H1 (cell line): ENCODE measurements around the gene PREX1. TPM values are rescaled to one million over a fixed set of nuclear protein-coding genes. Genes with fewer than 3 reads are reported as not detected.

Source experiments
- CTCF ChIA-PET: fragments of 300-600 bp; sonication (Branson Sonifier 250); formaldehyde crosslinking; loops from one replicate; lab custom pipeline; 2021; ENCODE audit not compliant: partially characterized antibody; lab: Charles Lee
- POLR2A ChIA-PET: fragments of 300-600 bp; sonication (Branson Sonifier 250); formaldehyde crosslinking; loops from one replicate; lab custom pipeline; 2021; ENCODE audit warnings: inconsistent platforms; ENCODE audit not compliant: partially characterized antibody; lab: Charles Lee
- DNase-seq, 2 experiments: peaks; one replicate each; pipeline versions ENCODE4 v3.0.0 to v3.0.0-alpha.2; 2010 to 2022; ENCODE audit warnings: low spot score in 2 of 2, low read depth in 1 of 2, mixed read lengths in 1 of 2
- FAIRE-seq: peaks from 2 replicates; lab custom pipeline; 2011; peaks lifted over from hg19 to GRCh38; lab: Jason Lieb, UNC
- H2AFZ ChIP-seq: 2 replicates; pipeline ENCODE4 v1.8.1; 2012; ENCODE audit warnings: low read length, inconsistent platforms
- H2AK5ac ChIP-seq: 2 replicates; pipeline ENCODE4 v1.6.1; 2013; ENCODE audit warnings: low read depth, low read length
- H2BK120ac ChIP-seq: replicated peaks from 2 replicates; pipeline ENCODE3; 2013; ENCODE audit warnings: low read depth, low read length, inconsistent platforms
- H2BK12ac ChIP-seq: 2 replicates; pipeline ENCODE4 v1.6.1; 2013; ENCODE audit warnings: low read depth, low read length
- H2BK15ac ChIP-seq: 2 replicates; pipeline ENCODE4 v1.6.1; 2013; ENCODE audit warnings: low read length
- H2BK20ac ChIP-seq: 2 replicates; pipeline ENCODE4 v1.6.1; 2013; ENCODE audit warnings: low read length
- H2BK5ac ChIP-seq: 2 replicates; pipeline ENCODE4 v1.6.1; 2013; ENCODE audit warnings: low read depth, low read length
- H3K14ac ChIP-seq: 2 replicates; pipeline ENCODE4 v1.6.1; 2013; ENCODE audit warnings: inconsistent platforms; ENCODE audit not compliant: insufficient read length
- H3K18ac ChIP-seq: 2 replicates; pipeline ENCODE4 v1.6.1; 2013; ENCODE audit warnings: low read length; ENCODE audit errors: extremely low read depth
- H3K23ac ChIP-seq: 2 replicates; pipeline ENCODE4 v1.6.1; 2013; ENCODE audit warnings: inconsistent platforms; ENCODE audit not compliant: insufficient read length
- H3K23me2 ChIP-seq: 2 replicates; pipeline ENCODE4 v1.6.1; 2013; ENCODE audit warnings: low read depth, low read length
- H3K27ac ChIP-seq: 2 replicates; pipeline ENCODE4 v1.6.1; 2011; ENCODE audit warnings: low read depth, low read length, inconsistent platforms
- H3K27me3 ChIP-seq, 4 experiments: replicated peaks in 1 of 4; 1 replicate in 1 of 4; 2 replicates in 3 of 4; pipeline versions ENCODE4 v1.6.1 to v1.8.1; 2011 to 2013; ENCODE audit warnings: low read length in 3 of 4, mild to moderate bottlenecking in 3 of 4, inconsistent platforms in 2 of 4, mixed read lengths in 2 of 4, moderate library complexity in 1 of 4; ENCODE audit not compliant: control insufficient read depth in 3 of 4, insufficient read depth in 3 of 4; ENCODE audit errors: extremely low read depth in 1 of 4
- H3K36me3 ChIP-seq, 4 experiments: 2 replicates each; pipeline versions ENCODE4 v1.6.1 to v1.8.1; 2011 to 2013; ENCODE audit warnings: mild to moderate bottlenecking in 4 of 4, low read length in 3 of 4, moderate library complexity in 2 of 4, control low read depth in 1 of 4, inconsistent platforms in 1 of 4; ENCODE audit not compliant: insufficient read depth in 4 of 4, control insufficient read depth in 2 of 4
- H3K4ac ChIP-seq: replicated peaks from 2 replicates; pipeline ENCODE3; 2013; ENCODE audit warnings: low read length, low read depth, mixed read lengths, inconsistent platforms; ENCODE audit not compliant: insufficient read length
- H3K4me1 ChIP-seq, 4 experiments: replicated peaks in 1 of 4; 1 replicate in 1 of 4; 2 replicates in 3 of 4; pipeline versions ENCODE4 v1.6.1 to v1.8.1; 2011 to 2013; ENCODE audit warnings: low read length in 3 of 4, inconsistent platforms in 2 of 4, mixed read lengths in 1 of 4; ENCODE audit not compliant: insufficient read depth in 4 of 4, control insufficient read depth in 3 of 4
- H3K4me2 ChIP-seq, 2 experiments: 2 replicates each; pipeline versions ENCODE4 v1.6.1 to v1.8.1; 2011 to 2013; ENCODE audit warnings: low read depth in 2 of 2, low read length in 2 of 2, control low read depth in 1 of 2, inconsistent platforms in 1 of 2, mild to moderate bottlenecking in 1 of 2; ENCODE audit not compliant: insufficient read depth in 1 of 2
- H3K4me3 ChIP-seq, 4 experiments: fragments of 200-600, 300-600 bp in 1 of 4; sonication (generic), shearing (Covaris generic), sonication (Bioruptor Twin) in 1 of 4; 2 replicates each; pipeline versions ENCODE4 v1.5.1 to v1.8.1; 2011 to 2016; ENCODE audit warnings: low read length in 4 of 4, low read depth in 3 of 4, control low read depth in 2 of 4, inconsistent platforms in 2 of 4, mild to moderate bottlenecking in 2 of 4, mixed read lengths in 1 of 4, moderate library complexity in 1 of 4; ENCODE audit not compliant: insufficient read depth in 2 of 4; ENCODE audit errors: extremely low read depth in 1 of 4
- H3K56ac ChIP-seq: replicated peaks from 2 replicates; pipeline ENCODE3; 2013; ENCODE audit warnings: low read depth, mild to moderate bottlenecking, mixed read lengths, low read length, inconsistent platforms; ENCODE audit not compliant: insufficient read length
- H3K79me1 ChIP-seq: 2 replicates; pipeline ENCODE4 v1.6.1; 2013; ENCODE audit warnings: low read depth, low read length, control low read depth
- H3K79me2 ChIP-seq, 2 experiments: 2 replicates each; pipeline versions ENCODE4 v1.6.1 to v1.8.1; 2012 to 2013; ENCODE audit warnings: low read length in 2 of 2, mild to moderate bottlenecking in 2 of 2, inconsistent platforms in 1 of 2; ENCODE audit not compliant: insufficient read depth in 2 of 2, control insufficient read depth in 1 of 2
- H3K9ac ChIP-seq, 4 experiments: replicated peaks in 1 of 4; 1 replicate in 1 of 4; 2 replicates in 3 of 4; pipeline versions ENCODE4 v1.6.1 to v1.8.1; 2011 to 2013; ENCODE audit warnings: low read depth in 3 of 4, low read length in 3 of 4, control low read depth in 2 of 4, mild to moderate bottlenecking in 2 of 4, moderate library complexity in 2 of 4, inconsistent platforms in 1 of 4; ENCODE audit errors: extremely low read depth in 1 of 4
- H3K9me3 ChIP-seq, 2 experiments: 2 replicates each; pipeline versions ENCODE4 v1.6.1 to v1.8.1; 2012 to 2013; ENCODE audit warnings: mild to moderate bottlenecking in 2 of 2, moderate library complexity in 2 of 2, control low read depth in 1 of 2, inconsistent platforms in 1 of 2, low read depth in 1 of 2, low read length in 1 of 2, mixed read lengths in 1 of 2; ENCODE audit not compliant: insufficient read depth in 2 of 2
- H4K20me1 ChIP-seq, 2 experiments: replicated peaks in 1 of 2; 2 replicates each; pipeline versions ENCODE3 to v1.8.1; 2011 to 2013; ENCODE audit warnings: inconsistent platforms in 2 of 2, low read length in 2 of 2, mild to moderate bottlenecking in 1 of 2; ENCODE audit not compliant: insufficient read depth in 2 of 2, control insufficient read depth in 1 of 2
- H4K5ac ChIP-seq: 2 replicates; pipeline ENCODE4 v1.6.1; 2013; ENCODE audit warnings: low read length, low read depth, mixed read lengths, inconsistent platforms; ENCODE audit not compliant: insufficient read length
- H4K8ac ChIP-seq: 2 replicates; pipeline ENCODE4 v1.8.0; 2013; ENCODE audit warnings: mild to moderate bottlenecking, moderate library complexity, low read length, inconsistent platforms; ENCODE audit not compliant: insufficient read depth; ENCODE audit errors: extremely low read depth
- H4K91ac ChIP-seq: replicated peaks from 2 replicates; pipeline ENCODE3; 2013; ENCODE audit warnings: low read length, mixed read lengths, inconsistent platforms; ENCODE audit not compliant: insufficient read length
- ASH2L ChIP-seq: fragments of 200-600, 300-600 bp; sonication (generic); IDR thresholded peaks from one replicate; pipeline ENCODE4 v1.7.1; 2017; ENCODE audit warnings: low read length
- ATF3 ChIP-seq: IDR thresholded peaks from 2 replicates; pipeline ENCODE4 v1.6.1; 2011; ENCODE audit warnings: low read depth, mild to moderate bottlenecking, low read length; ENCODE audit not compliant: insufficient read depth
- BCL11A ChIP-seq, 2 experiments: IDR thresholded peaks; one replicate each; pipeline ENCODE4 v1.6.1; 2011; ENCODE audit warnings: low read depth in 2 of 2, low read length in 2 of 2, mild to moderate bottlenecking in 2 of 2
- CBX8 ChIP-seq: fragments of 300-800, 300-1000 bp; sonication (generic); IDR thresholded peaks from 2 replicates; pipeline ENCODE4 v1.7.1; 2016; ENCODE audit warnings: low read depth, low read length, borderline replicate concordance
- CEBPB ChIP-seq: IDR thresholded peaks from 2 replicates; pipeline ENCODE4 v1.6.1; 2012; ENCODE audit warnings: low read depth, low read length
- CTCF ChIP-seq, 3 experiments: IDR thresholded peaks; 1 replicate in 2 of 3; 2 replicates in 1 of 3; pipeline versions ENCODE4 v1.5.1 to v1.6.1; 2011; ENCODE audit warnings: low read length in 3 of 3, mild to moderate bottlenecking in 3 of 3, inconsistent platforms in 2 of 3, low read depth in 1 of 3, moderate library complexity in 1 of 3; ENCODE audit not compliant: insufficient read depth in 1 of 3; ENCODE audit errors: control extremely low read depth in 1 of 3
- POU5F1 ChIP-seq: IDR thresholded peaks from 2 replicates; pipeline ENCODE4 v1.6.1; 2011; ENCODE audit warnings: low read depth, mild to moderate bottlenecking, low read length, moderate library complexity
- RXRA ChIP-seq: IDR thresholded peaks from 2 replicates; pipeline ENCODE4 v1.6.1; 2011; ENCODE audit warnings: low read depth, mild to moderate bottlenecking, low read length, moderate library complexity; ENCODE audit not compliant: insufficient read depth
- SIN3A ChIP-seq, 2 experiments: IDR thresholded peaks in 1 of 2; conservative IDR thresholded peaks in 1 of 2; 2 replicates each; pipeline ENCODE4 v1.6.1; 2011 to 2012; ENCODE audit warnings: low read length in 2 of 2, improper control_type of control experiment in 1 of 2, low read depth in 1 of 2, mild to moderate bottlenecking in 1 of 2
- SP2 ChIP-seq: IDR thresholded peaks from 2 replicates; pipeline ENCODE4 v1.6.1; 2012; ENCODE audit warnings: mild to moderate bottlenecking, low read length, inconsistent platforms
- TAF1 ChIP-seq: IDR thresholded peaks from 2 replicates; pipeline ENCODE4 v1.6.1; 2011; ENCODE audit warnings: mild to moderate bottlenecking, low read depth, low read length
- WGBS, 2 experiments: shearing (Covaris generic) in 1 of 2; methylation state at CpG; one replicate each; pipeline versions ENCODE4 v1.1.6 to v1.1.7; 2013 to 2015; ENCODE audit warnings: low lambda C conversion rate in 2 of 2, mixed read lengths in 2 of 2, inconsistent platforms in 1 of 2, low coverage in 1 of 2, missing lambda C conversion rate in 1 of 2; ENCODE audit not compliant: insufficient replicate concordance in 2 of 2, insufficient coverage in 1 of 2, insufficient read length in 1 of 2; ENCODE audit errors: extremely low coverage in 1 of 2, missing lambda C conversion rate in 1 of 2; 5-methylcytosine and 5-hydroxymethylcytosine counted together
- polyA plus RNA-seq, 7 experiments: library from polyadenylated mRNA; depleted of rRNA in 3 of 7; stranded (reverse) in 5 of 7; unstranded in 2 of 7; fragments of >200 nt in 5 of 7; fragments of 200-250 nt in 2 of 7; gene quantifications; 1 replicate in 5 of 7; 2 replicates in 1 of 7; 4 replicates in 1 of 7; pipeline versions ENCODE4 v1.2.1 to v1.2.3, GENCODE V29; 2011 to 2013; ENCODE audit warnings: missing spikeins in 2 of 7, mixed read lengths in 2 of 7
- total RNA-seq: library from RNA; stranded (reverse); fragmentation: NEBNext Ultra II Directional; extraction: Animal tissue kit (Norgen Biotek cat#: 25700); gene quantifications from 2 replicates; pipeline ENCODE4 v1.2.1, GENCODE V29; 2021

Gene PREX1
- total and polyA plus RNA-seq, 2 of the 8 experiments (the other 6 are each of a cell fraction or from before 2014, with no cell fraction given), result 10.7 to 12.8 TPM

- no peak overlapping the region for H4K91ac ChIP-seq
- H2BK120ac ChIP-seq, result no peak overlapping the region
- peaks cover 11 to 15% of the 10 kb centered on the region in 2 experiments for H3K9me3 ChIP-seq
- H3K9ac ChIP-seq, result no peak overlapping the region
- H3K36me3 ChIP-seq, result peaks cover 0 to 3% (median 0%) of the 10 kb centered on the region in 4 experiments; a peak in 1 of 8 replicates
- H2BK12ac ChIP-seq, result no peak overlapping the region
- H3K79me2 ChIP-seq, result no peaks in the 10 kb centered on the region
- no peaks in the 10 kb centered on the region; a peak in 2 of 7 replicates for H3K27me3 ChIP-seq
- H4K8ac ChIP-seq, result no peak overlapping the region
- H3K23me2 ChIP-seq, result no peaks in the 10 kb centered on the region
- no peak overlapping the region for H2AK5ac ChIP-seq
- H3K4ac ChIP-seq, result no peak overlapping the region
- no peak overlapping the region for H3K23ac ChIP-seq
- H3K14ac ChIP-seq, result no peak overlapping the region
- peaks cover 2% of the 10 kb centered on the region; the same call in 1 of the 2 replicates for H3K79me1 ChIP-seq
- H2BK20ac ChIP-seq, result no peak overlapping the region
- POLR2A ChIA-PET, result interaction anchor here (1.2 kb wide), 1 partner anchor 35 kb away, joined by 3 read pairs; no protein-coding TSS in a partner anchor
- no peak overlapping the region for H3K4me2 ChIP-seq
- CTCF ChIA-PET, result interaction anchor here (0.7 to 3.2 kb wide), 4 partner anchors 9 to 117 kb away, joined by 3 to 9 read pairs (median 4); no protein-coding TSS in a partner anchor
- no peak overlapping the region for H3K4me3 ChIP-seq
- H2BK15ac ChIP-seq, result no peak overlapping the region
- WGBS, 2 experiments, result 92% methylated on average over 10 of the region's 11 CpGs; no CpG with 5 or more reads in 1 of the 2 experiments
- no peak overlapping the region for H3K27ac ChIP-seq
- no peak for DNase-seq
- H3K56ac ChIP-seq, result no peak overlapping the region
- H2AFZ ChIP-seq, result no peak overlapping the region
- no peaks in the 10 kb centered on the region for H3K4me1 ChIP-seq
- TF ChIP-seq RXRA, result no peak
- TF ChIP-seq CEBPB, result no peak
- TF ChIP-seq ASH2L, result no peak
- no peak for TF ChIP-seq SP2
- TF ChIP-seq BCL11A (IDR thresholded peaks at IDR 0.05; ENCODE audit: low read depth in 2 of 2, low read length in 2 of 2), result no peak
- no peak for TF ChIP-seq ATF3
- no peak for TF ChIP-seq TAF1
- no peak for TF ChIP-seq SIN3A (conservative IDR thresholded peaks at IDR 0.05 in 1 of 2, IDR thresholded peaks at IDR 0.05 in 1 of 2; ENCODE audit: low read depth in 1 of 2, low read length in 2 of 2)
- no peak for TF ChIP-seq CBX8
- no peak for TF ChIP-seq CTCF (IDR thresholded peaks at IDR 0.05; ENCODE audit: control extremely low read depth in 1 of 3, insufficient read depth in 1 of 3, low read depth in 1 of 3, low read length in 3 of 3)
- no peak for TF ChIP-seq POU5F1
- H4K20me1 ChIP-seq, result no peaks in the 10 kb centered on the region
- no peak overlapping the region for H4K5ac ChIP-seq
- no peak for FAIRE-seq
- no peak overlapping the region for H3K18ac ChIP-seq
- peak overlapping the region; percentile 4; the same call in 1 of the 2 replicates for H2BK5ac ChIP-seq
Observed at GRCh38 chr20:48774696-48775095, 53.1 kb downstream of the PREX1 start.
